ENCODE measurements around the gene RAP2B.

- TF ChIP-seq CTCF (IDR thresholded peaks at IDR 0.05 in 8 of 11, conservative IDR thresholded peaks at IDR 0.05 in 3 of 11), result no peak
- TF ChIP-seq POLR2AphosphoS5 (IDR thresholded peaks at IDR 0.05), result no peak
Observed at GRCh38 chr3:153159771-153160397, 2.1 kb upstream of the RAP2B start.
